Fibroblast of peridontal ligament (primary cell): ENCODE data around the gene MSTN.

ENCODE experiments used
- DNase-seq: peaks from one replicate; pipeline ENCODE4 v3.0.0-alpha.2; 2010; ENCODE audit errors: extremely low read depth

The MSTN gene

GRCh38 chr2:190062601-190063000 is at the start of gene MSTN:
Gene MSTN (minus strand): TSS chr2:190062729. CDS start chr2:190062596, 133 bp downstream.
- DNase-seq = no peak

- no peak for DNase-seq
Observed at GRCh38 chr2:190111166-190111565, 48.6 kb upstream of the MSTN start.

DNA sequence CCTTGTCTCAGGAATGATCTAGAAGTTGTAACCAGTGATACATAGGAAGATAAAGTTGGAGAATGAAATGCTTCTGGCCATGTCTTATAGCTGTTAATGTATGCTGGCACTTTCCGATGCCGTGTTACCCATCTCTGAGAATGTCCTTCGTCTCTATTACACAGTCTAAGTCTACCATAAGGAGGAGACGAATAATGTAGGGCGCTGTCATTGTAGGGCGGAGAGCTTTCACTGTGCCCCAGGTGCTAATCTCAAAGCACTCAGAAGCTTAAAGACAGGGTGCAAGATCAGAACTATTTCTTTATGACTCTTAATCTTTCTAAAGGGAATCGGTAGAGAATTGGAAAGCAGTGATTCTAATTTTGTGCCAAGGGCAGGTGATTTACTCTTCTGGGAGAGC is 48.2 kb upstream of the MSTN start:
- no peak for DNase-seq

DNA sequence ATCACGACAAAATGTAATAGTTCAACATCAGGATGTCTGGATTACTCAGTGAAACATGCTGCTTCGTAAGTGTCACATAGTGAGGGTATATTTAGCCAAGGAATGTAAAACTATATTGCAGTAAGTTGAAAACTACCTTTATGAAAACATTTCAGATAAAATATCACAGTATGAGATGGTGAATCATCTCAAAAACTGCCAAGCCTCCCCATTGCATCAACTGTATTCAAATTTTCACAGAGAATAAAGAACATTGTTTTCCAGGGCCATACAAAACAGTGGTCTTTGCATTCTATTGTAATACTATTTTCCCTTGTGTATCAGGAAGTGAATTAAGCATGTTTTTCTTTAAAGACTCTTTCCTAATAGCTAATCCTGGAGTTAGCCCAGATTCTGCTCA is 47.6 kb upstream of the MSTN start:
- DNase-seq = peak; percentile 44

DNA sequence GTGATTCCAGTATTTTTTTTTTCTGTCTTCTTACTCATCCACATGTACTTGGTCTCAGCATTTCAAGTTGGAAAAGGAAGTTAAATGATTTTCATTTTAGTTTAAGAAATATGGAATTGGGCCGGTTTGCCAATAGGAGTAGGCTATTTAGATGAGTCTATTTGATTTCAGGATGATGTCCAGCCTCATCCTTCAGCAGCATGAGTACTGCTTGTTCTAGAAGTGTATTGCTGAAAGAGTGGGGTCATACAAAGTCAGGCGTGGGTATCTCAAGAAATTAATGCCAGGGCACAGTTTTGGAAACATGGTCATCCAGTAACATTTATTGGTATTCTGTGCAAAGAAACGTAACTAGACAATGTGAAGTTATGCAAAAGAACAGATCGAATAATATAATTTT is 44.9 kb upstream of the MSTN start:
- DNase-seq = no peak

DNA sequence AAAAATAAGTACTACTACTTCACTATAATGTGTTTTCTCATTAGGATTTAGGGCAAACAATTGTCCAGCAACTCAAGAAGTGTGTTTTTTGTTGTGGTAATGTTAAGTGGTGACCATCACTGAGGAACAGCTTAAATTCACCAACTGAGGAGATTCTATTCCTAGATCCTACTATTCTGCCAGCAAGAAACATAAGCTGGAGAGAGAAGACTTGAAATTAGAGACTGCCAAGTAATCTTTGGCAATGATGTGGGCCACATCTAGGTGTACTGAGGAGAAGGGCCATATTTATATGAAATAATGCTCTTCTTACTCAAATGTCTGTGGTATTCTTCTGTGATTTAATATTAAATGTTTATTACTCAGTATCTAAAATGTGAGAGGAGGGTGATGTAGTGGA is 44.3 kb upstream of the MSTN start:
- no peak for DNase-seq

- no peak for DNase-seq
Observed at GRCh38 chr2:190105554-190105953, 43.0 kb upstream of the MSTN start.

GRCh38 chr2:190103144-190103543 is 40.6 kb upstream of the MSTN start:
- DNase-seq = no peak

- DNase-seq = no peak
Observed at GRCh38 chr2:190099890-190100697, 37.6 kb upstream of the MSTN start.

GRCh38 chr2:190098851-190099250 is 36.3 kb upstream of the MSTN start:
- DNase-seq = peak; percentile 57

GRCh38 chr2:190097115-190097514 is 34.6 kb upstream of the MSTN start:
- DNase-seq = no peak

- no peak for DNase-seq
Observed at GRCh38 chr2:190094316-190094871, 31.9 kb upstream of the MSTN start.

- DNase-seq = peak; percentile 45
Observed at GRCh38 chr2:190093793-190094192, 31.3 kb upstream of the MSTN start.

DNA sequence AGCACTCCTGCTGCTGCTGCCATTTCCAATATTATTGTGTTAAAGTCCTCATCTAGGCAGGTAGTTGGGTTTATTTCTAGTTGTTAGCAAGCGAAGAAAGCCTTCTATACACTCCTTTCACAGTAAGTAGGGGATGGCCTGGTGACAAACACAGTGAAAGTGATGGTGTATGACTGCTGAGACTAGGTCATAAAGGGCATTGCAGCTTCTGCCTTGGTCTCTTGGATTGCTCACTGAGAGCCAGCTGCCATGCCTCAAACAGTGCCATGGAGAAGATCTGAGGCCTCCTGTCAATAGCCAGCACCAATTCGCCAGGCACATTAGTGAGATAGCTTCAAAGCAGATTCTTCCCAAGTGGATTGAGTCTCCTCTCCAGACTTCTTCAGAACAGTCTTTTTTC is 27.6 kb upstream of the MSTN start:
- DNase-seq = no peak

DNA sequence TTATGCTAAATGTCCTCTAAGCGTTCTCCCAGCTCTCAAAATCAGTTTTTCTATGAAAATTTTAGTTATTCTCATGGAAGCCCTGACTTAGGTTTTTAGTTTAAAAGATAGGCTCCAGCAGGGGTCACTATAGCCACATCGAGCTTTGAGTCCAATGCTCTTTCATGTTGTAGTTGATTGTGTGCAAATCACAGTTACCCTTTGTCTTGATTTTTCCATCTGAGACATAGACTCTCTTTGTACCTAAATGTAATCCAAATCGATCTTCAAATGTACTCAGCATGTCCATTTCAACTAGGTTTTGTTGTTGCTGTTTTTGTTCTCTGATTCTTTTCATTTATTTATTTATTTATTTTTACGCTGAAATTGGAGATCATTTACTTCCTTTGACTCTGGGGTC is 26.4 kb upstream of the MSTN start:
- DNase-seq = peak; percentile 89

DNA sequence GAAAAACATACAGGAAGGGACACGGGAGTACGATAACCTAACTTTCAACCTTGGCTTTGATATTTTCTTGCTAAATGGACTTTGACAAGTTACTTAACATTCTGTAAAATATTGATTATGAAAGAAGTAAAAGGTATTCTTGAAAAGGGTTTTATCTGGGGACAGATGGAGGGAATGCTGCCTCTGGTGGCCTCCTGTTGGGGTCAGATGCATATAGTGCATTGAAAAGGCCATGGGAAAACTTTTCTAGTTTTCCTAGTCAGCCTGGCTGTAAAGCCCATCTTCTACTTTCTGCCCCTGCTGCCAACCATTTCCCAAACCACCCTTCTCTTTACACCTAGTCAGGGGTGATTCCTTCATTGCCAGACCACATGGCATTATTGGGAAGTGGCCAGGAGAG is 22.2 kb upstream of the MSTN start:
- no peak for DNase-seq

GRCh38 chr2:190082118-190082517 is 19.6 kb upstream of the MSTN start:
- no peak for DNase-seq

DNA sequence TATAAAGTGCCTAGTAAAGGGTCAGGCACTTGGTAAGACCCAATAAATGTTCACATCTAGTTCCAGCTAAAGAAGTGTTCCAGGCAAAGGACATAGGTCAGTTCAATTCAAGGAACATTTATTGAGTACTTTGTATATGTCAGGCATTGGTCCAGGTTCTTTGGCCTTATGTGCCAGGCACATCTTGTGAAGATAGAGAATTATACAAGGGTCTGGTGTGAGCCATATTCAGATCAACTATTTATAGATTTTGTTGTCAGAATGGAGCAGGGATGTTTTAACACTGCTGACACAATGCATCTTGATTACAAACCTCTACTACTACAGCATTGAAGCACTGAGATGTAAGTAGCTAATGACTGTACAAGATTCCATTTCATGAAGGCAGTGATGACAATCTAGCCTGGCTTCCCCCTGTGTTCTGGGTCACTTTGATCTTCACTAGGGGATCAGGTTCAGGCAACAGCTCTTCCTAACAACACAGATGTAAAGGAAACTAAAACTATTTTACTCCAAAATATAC is 18.1 kb upstream of the MSTN start:
- DNase-seq = no peak

GRCh38 chr2:190079160-190079559 is 16.6 kb upstream of the MSTN start:
- DNase-seq = no peak

DNA sequence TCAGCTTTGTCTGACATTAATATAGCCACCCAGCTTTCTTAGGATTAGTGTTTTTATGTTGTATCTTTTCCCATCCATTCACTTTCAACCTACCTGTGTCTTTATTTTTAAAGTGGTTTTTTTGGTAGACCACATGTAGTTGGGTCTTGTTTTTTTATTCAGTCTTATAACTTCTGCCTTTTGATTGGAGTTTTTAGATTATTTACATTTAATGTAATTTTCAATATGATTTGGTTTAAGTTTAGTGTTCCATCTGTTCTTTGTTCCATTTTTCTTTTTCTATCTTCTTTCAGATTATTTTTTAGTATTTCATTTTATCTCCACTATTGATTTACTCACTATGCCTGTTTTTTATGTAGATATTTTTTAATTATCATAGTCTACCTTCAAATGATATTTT is 13.1 kb upstream of the MSTN start:
- no peak for DNase-seq

- peak; percentile 91 for DNase-seq
Observed at GRCh38 chr2:190069936-190070696, 7.6 kb upstream of the MSTN start.

DNA sequence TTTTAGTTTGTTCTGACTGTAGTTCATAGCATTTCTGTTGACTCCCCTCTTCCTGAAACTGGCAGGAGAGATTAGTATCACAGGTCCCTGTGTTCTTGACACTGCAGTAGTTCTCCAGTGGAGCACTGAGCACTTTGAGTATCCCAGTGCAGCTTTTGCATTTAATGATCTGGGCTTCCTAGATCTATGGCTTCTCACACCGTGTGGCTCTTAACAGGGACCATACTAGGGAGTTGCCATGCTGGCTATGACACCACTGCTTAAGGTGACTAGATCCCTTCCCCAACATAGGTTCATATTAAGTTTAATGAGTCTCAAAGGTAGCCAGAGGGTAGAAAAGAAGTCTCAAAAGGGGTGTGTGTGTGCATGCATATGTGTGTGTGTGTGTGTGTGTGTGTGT is 6.2 kb upstream of the MSTN start:
- DNase-seq = no peak

- no peak for DNase-seq
Observed at GRCh38 chr2:190065839-190066238, 3.3 kb upstream of the MSTN start.
